ENCODE data around the gene ZBTB48. TPM values are rescaled to one million over a fixed set of nuclear protein-coding genes. Genes with fewer than 3 reads are reported as not detected.

Gene ZBTB48
- polyA plus RNA-seq, 6 donors from 2014 or later = 13.3 to 30.2 (median 24.4) TPM

- ATAC-seq (ENCODE audit: low read depth in 2 of 2) = no peak
- peak overlapping the region in 4 of 6 donors; percentile 49 to 90 (median 77) for H3K27ac Mint-ChIP-seq
- no peaks in the 10 kb centered on the region for H3K9me3 Mint-ChIP-seq
- no peaks in the 10 kb centered on the region for H3K27me3 Mint-ChIP-seq
- H3K4me3 Mint-ChIP-seq = peak overlapping the region; percentile 51 to 93 (median 84)
- peak; percentile 15 for DNase-seq
- H3K36me3 Mint-ChIP-seq = peaks cover 0 to 3% of the 10 kb centered on the region in 2 donors
- peaks cover 14 to 20% (median 18%) of the 10 kb centered on the region in 3 donors for H3K4me1 Mint-ChIP-seq
These were observed 35.4 kb downstream of the ZBTB48 start for GRCh38 chr1:6614929-6615785.

GRCh38 chr1:6619045-6619444, 39.3 kb downstream of the ZBTB48 start:
- Mint-ChIP-seq H3K36me3 (peaks cover 0 to 6% of the 10 kb centered on the region in 2 donors), H3K4me1 (peaks cover 11 to 13% (median 12%) of the 10 kb centered on the region in 3 donors), H3K9me3 (no peaks in the 10 kb centered on the region), H3K27ac (no peak overlapping the region), H3K4me3 (peak overlapping the region in 2 of 8 donors; percentile 30 to 72), H3K27me3 (no peaks in the 10 kb centered on the region)
- DNase-seq = no peak
- no peak for ATAC-seq (ENCODE audit: low read depth in 2 of 2)

- Mint-ChIP-seq H3K4me3 (peak overlapping the region in 1 of 8 donors; percentile 36), H3K9me3 (no peaks in the 10 kb centered on the region), H3K36me3 (peaks cover 0 to 6% of the 10 kb centered on the region in 2 donors)
These were observed 41.9 kb downstream of the ZBTB48 start for GRCh38 chr1:6621429-6622391.

GRCh38 chr1:6622396-6623152, 42.8 kb downstream of the ZBTB48 start:
- Mint-ChIP-seq H3K27ac (peak overlapping the region in 1 of 6 donors; percentile 33), H3K9me3 (no peaks in the 10 kb centered on the region), H3K36me3 (peaks cover 0 to 6% of the 10 kb centered on the region in 2 donors), H3K4me1 (peaks cover 19 to 29% (median 21%) of the 10 kb centered on the region in 3 donors), H3K27me3 (no peaks in the 10 kb centered on the region), H3K4me3 (peak overlapping the region in 2 of 8 donors; percentile 25 to 72)
- ATAC-seq (ENCODE audit: low read depth in 2 of 2) (no peak), DNase-seq (no peak)

More at GRCh38 chr1:6621429-6622391, 41.9 kb downstream of the ZBTB48 start:
- peaks cover 13 to 24% (median 13%) of the 10 kb centered on the region in 3 donors for H3K4me1 Mint-ChIP-seq
- ATAC-seq (ENCODE audit: low read depth in 2 of 2) (no peak), DNase-seq (no peak)
- H3K27ac Mint-ChIP-seq = no peak overlapping the region
- H3K27me3 Mint-ChIP-seq = no peaks in the 10 kb centered on the region

GRCh38 chr1:6623269-6623965, 43.6 kb downstream of the ZBTB48 start:
- no peak for DNase-seq
- ATAC-seq (ENCODE audit: low read depth in 2 of 2) = no peak
- H3K27me3 Mint-ChIP-seq = no peaks in the 10 kb centered on the region
- H3K4me1 Mint-ChIP-seq = peaks cover 26 to 33% (median 27%) of the 10 kb centered on the region in 3 donors
- H3K36me3 Mint-ChIP-seq = peaks cover 0 to 6% of the 10 kb centered on the region in 2 donors
- no peak overlapping the region for H3K27ac Mint-ChIP-seq
- peak overlapping the region in 3 of 8 donors; percentile 14 to 72 (median 44) for H3K4me3 Mint-ChIP-seq
- no peaks in the 10 kb centered on the region for H3K9me3 Mint-ChIP-seq

- H3K36me3 Mint-ChIP-seq = peaks cover 0 to 12% of the 10 kb centered on the region in 2 donors
- DNase-seq = peak; percentile 83
- peaks cover 28 to 41% (median 34%) of the 10 kb centered on the region in 3 donors for H3K4me1 Mint-ChIP-seq
- peak within 1 kb of the TSS; percentile 84 to 94 (median 90) for H3K4me3 Mint-ChIP-seq
- peak; percentile 91 to 96 for ATAC-seq (ENCODE audit: low read depth in 2 of 2)
- peak within 1 kb of the TSS in 5 of 6 donors; percentile 66 to 82 (median 72) for H3K27ac Mint-ChIP-seq
- H3K9me3 Mint-ChIP-seq = no peaks in the 10 kb centered on the region
- H3K27me3 Mint-ChIP-seq = no peaks in the 10 kb centered on the region
These were observed 45.2 kb downstream of the ZBTB48 start, which contains the start of gene THAP3 for GRCh38 chr1:6624710-6625583. THAP3 (plus strand) TSS chr1:6624868; CDS start chr1:6625219, 351 bp downstream.

- peak overlapping the region in 5 of 6 donors; percentile 57 to 74 (median 66) for H3K27ac Mint-ChIP-seq
- no peaks in the 10 kb centered on the region for H3K9me3 Mint-ChIP-seq
- peak overlapping the region; percentile 84 to 94 (median 90) for H3K4me3 Mint-ChIP-seq
- H3K4me1 Mint-ChIP-seq = peaks cover 28 to 43% (median 34%) of the 10 kb centered on the region in 3 donors
- ATAC-seq (ENCODE audit: low read depth in 2 of 2) = peak in 1 of 2 donors; percentile 30
- H3K36me3 Mint-ChIP-seq = peaks cover 0 to 8% of the 10 kb centered on the region in 2 donors
- no peaks in the 10 kb centered on the region for H3K27me3 Mint-ChIP-seq
- no peak for DNase-seq
These were observed 45.9 kb downstream of the ZBTB48 start for GRCh38 chr1:6625584-6626149.

GRCh38 chr1:6627031-6627430, 47.2 kb downstream of the ZBTB48 start:
- Mint-ChIP-seq H3K27ac (peak overlapping the region in 4 of 6 donors; percentile 24 to 91 (median 66)), H3K9me3 (no peaks in the 10 kb centered on the region), H3K4me1 (peaks cover 28 to 43% (median 34%) of the 10 kb centered on the region in 3 donors), H3K27me3 (no peaks in the 10 kb centered on the region), H3K36me3 (peaks cover 0 to 8% of the 10 kb centered on the region in 2 donors), H3K4me3 (peak overlapping the region; percentile 64 to 94 (median 89))
- ATAC-seq (ENCODE audit: low read depth in 2 of 2) (peak in 1 of 2 donors; percentile 28), DNase-seq (no peak)

GRCh38 chr1:6627841-6628545, 48.2 kb downstream of the ZBTB48 start:
- Mint-ChIP-seq H3K27ac (peak overlapping the region in 2 of 6 donors; percentile 59 to 92), H3K36me3 (peaks cover 0 to 8% of the 10 kb centered on the region in 2 donors), H3K4me3 (peak overlapping the region in 7 of 8 donors; percentile 31 to 91 (median 86)), H3K4me1 (peaks cover 28 to 43% (median 34%) of the 10 kb centered on the region in 3 donors), H3K27me3 (no peaks in the 10 kb centered on the region), H3K9me3 (no peaks in the 10 kb centered on the region)
- DNase-seq = no peak
- no peak for ATAC-seq (ENCODE audit: low read depth in 2 of 2)

- Mint-ChIP-seq H3K4me1 (peaks cover 28 to 43% (median 31%) of the 10 kb centered on the region in 3 donors), H3K9me3 (no peaks in the 10 kb centered on the region), H3K27me3 (no peaks in the 10 kb centered on the region), H3K27ac (peak overlapping the region in 1 of 6 donors; percentile 54), H3K36me3 (peaks cover 0 to 8% of the 10 kb centered on the region in 2 donors), H3K4me3 (peak overlapping the region in 1 of 8 donors; percentile 66)
- DNase-seq = no peak
- no peak for ATAC-seq (ENCODE audit: low read depth in 2 of 2)
These were observed 49.2 kb downstream of the ZBTB48 start for GRCh38 chr1:6628971-6629479.
